Measurements from ENCODE around the gene ZNF784. TPM values are rescaled to one million over a fixed set of nuclear protein-coding genes. Genes with fewer than 3 reads are reported as not detected.

ZNF784 gene
- total and polyA plus RNA-seq, 10 of the 15 experiments (the other 5 are each of a cell fraction or from before 2014, with no cell fraction given), result 0.10 to 5.2 (median 1.8) TPM

- TF ChIP-seq RELB (IDR thresholded peaks at IDR 0.05; ENCODE audit: low read depth), result no peak
- no peak for TF ChIP-seq E4F1 (IDR thresholded peaks at IDR 0.05; ENCODE audit: borderline replicate concordance, partially characterized antibody)
- TF ChIP-seq NFXL1 (IDR thresholded peaks at IDR 0.05; ENCODE audit: borderline replicate concordance), result no peak
- TF ChIP-seq ATF7 (IDR thresholded peaks at IDR 0.05; ENCODE audit: low read depth), result no peak
Observed at GRCh38 chr19:55621673-55622231, 2.6 kb downstream of the ZNF784 start (continued).

- ChIA-PET RAD21 (ENCODE audit: unreplicated experiment) (interaction anchor here (1.0 kb wide), 1 partner anchor 15 kb away, joined by 3 read pairs; the partner anchor contains the start of gene ZNF865), SMC1A (ENCODE audit: uncharacterized antibody, unreplicated experiment) (interaction anchor here (1.4 kb wide), 1 partner anchor 15 kb away, joined by 5 read pairs; no protein-coding TSS in a partner anchor), POLR2A (no interaction called here), CTCF (interaction anchor here (1.1 kb wide), 1 partner anchor 15 kb away, joined by 6 read pairs; the partner anchor contains the start of gene ZNF865)
- Histone ChIP-seq H3K4me2 (ENCODE audit: control insufficient read depth, insufficient read depth) (no peak overlapping the region), H3K9me3 (replicated peaks; ENCODE audit: control insufficient read depth, insufficient read depth, low read length) (no peaks in the 10 kb centered on the region; the same call in 1 of the 3 replicates), H3K4me1 (ENCODE audit: control insufficient read depth, insufficient read depth, low read length) (peaks cover 7% of the 10 kb centered on the region; the same call in 1 of the 2 replicates), H3K27ac (ENCODE audit: control insufficient read depth, insufficient read depth) (no peak overlapping the region), H3K27me3 (replicated peaks in 1 of 2; ENCODE audit: control insufficient read depth in 2 of 2, insufficient read depth in 2 of 2, low read length in 1 of 2) (no peaks in the 10 kb centered on the region), H3K9ac (ENCODE audit: control insufficient read depth, insufficient read depth, low read length) (no peak overlapping the region), H3K36me3 (ENCODE audit: control insufficient read depth in 2 of 2, insufficient read depth in 2 of 2, low read length in 1 of 2) (peaks cover 3% of the 10 kb centered on the region in 2 experiments; a peak in 3 of 4 replicates), H4K20me1 (ENCODE audit: control insufficient read depth, insufficient read depth) (no peaks in the 10 kb centered on the region), H3K79me2 (ENCODE audit: control insufficient read depth, insufficient read depth, low read length) (no peaks in the 10 kb centered on the region), H3K4me3 (no peak overlapping the region), H2AFZ (ENCODE audit: control insufficient read depth, low read depth, low read length) (no peak overlapping the region)
- intact Hi-C loops (cut with micrococcal nuclease; ENCODE audit: unreplicated experiment), result no loop called here
- BruUV-seq (replicated peaks), result TSS peak; percentile 56
- ATAC-seq (no peak), FAIRE-seq (no peak), DNase-seq (ENCODE audit: low read depth, low spot score) (no peak)
- WGBS (ENCODE audit: insufficient coverage, insufficient replicate concordance, low lambda C conversion rate, missing lambda C conversion rate), result 84% methylated on average over 8 of the region's 9 CpGs
- in situ Hi-C loops (cut with MboI), result no loop called here
- TF ChIP-seq POLR2AphosphoS5 (IDR thresholded peaks at IDR 0.05; ENCODE audit: low read length), result 0 out of 2 replicates have a peak, but pooled peaks have one; percentile 19
- TF ChIP-seq NBN (IDR thresholded peaks at IDR 0.05), result no peak
- TF ChIP-seq SREBF1 (IDR thresholded peaks at IDR 0.05; ENCODE audit: low read length), result no peak
- TF ChIP-seq ASH2L (IDR thresholded peaks at IDR 0.05; ENCODE audit: borderline replicate concordance, low read depth), result no peak
Observed at GRCh38 chr19:55621205-55621672, 3.1 kb downstream of the ZNF784 start.
